K562 (cell line): ENCODE results near the gene CHST1. TPM values are rescaled to one million over a fixed set of nuclear protein-coding genes. Genes with fewer than 3 reads are reported as not detected.

ENCODE experiments used
- ATAC-seq: fragments of 200-7000 bp; cut with Tn5 transposase; 3 replicates; pipeline ENCODE4 v1.9.1; 2020; ENCODE audit warnings: moderate library complexity
- BruUV-seq: library from RNA; stranded (reverse); fragments of 400-500 nt; replicated peaks from 2 replicates; lab custom pipeline; 2021; lab: Mats Ljungman, UMichigan
- CTCF ChIA-PET: fragments of 300-600 bp; formaldehyde crosslinking; extraction: SDS; loops from one replicate; lab custom pipeline; 2021; ENCODE audit warnings: low intra/inter-chr PET ratio; lab: Yijun Ruan, JAX
- POLR2A ChIA-PET: fragments of 300-600, 350-650 bp; sonication (Branson Sonifier 250); formaldehyde crosslinking; extraction: SDS; loops from one replicate; lab custom pipeline; 2021; ENCODE audit warnings: antibody characterized with exemption, inconsistent platforms; lab: Yijun Ruan, JAX
- DNase-seq, 4 experiments: peaks; one replicate each; pipeline versions ENCODE4 v3.0.0 to v3.0.0-alpha.2; 2011 to 2018; ENCODE audit warnings: low spot score in 3 of 4, mixed read lengths in 3 of 4; ENCODE audit errors: extremely low read depth in 1 of 4
- FAIRE-seq: peaks from 2 replicates; lab custom pipeline; 2011; peaks lifted over from hg19 to GRCh38; lab: Jason Lieb, UNC
- H2AFZ ChIP-seq: 2 replicates; pipeline ENCODE4 v1.6.0; 2011; ENCODE audit warnings: low read depth, low read length, control low read depth, inconsistent platforms
- H3K27ac ChIP-seq: fragments of 200-600 bp; 3 replicates; pipeline ENCODE4 v1.8.0; 2011; ENCODE audit warnings: low read depth, mild to moderate bottlenecking, control low read depth, inconsistent platforms, low read length, moderate library complexity, mixed read lengths; ENCODE audit errors: extremely low read depth
- H3K27me3 ChIP-seq, 2 experiments: fragments of 300-600 bp in 1 of 2; 2 replicates in 1 of 2; 3 replicates in 1 of 2; pipeline versions ENCODE4 v1.6.0 to v1.8.0; 2011; ENCODE audit warnings: inconsistent platforms in 2 of 2, low read length in 2 of 2, mild to moderate bottlenecking in 1 of 2, mixed read lengths in 1 of 2, moderate library complexity in 1 of 2; ENCODE audit not compliant: control insufficient read depth in 2 of 2, insufficient read depth in 2 of 2
- H3K36me3 ChIP-seq: fragments of 300-600 bp; 3 replicates; pipeline ENCODE4 v1.8.0; 2011; ENCODE audit warnings: mild to moderate bottlenecking, low read length, inconsistent platforms; ENCODE audit not compliant: control insufficient read depth, insufficient read depth
- H3K4me1 ChIP-seq, 2 experiments: fragments of 200-600 bp in 1 of 2; replicated peaks in 1 of 2; 2 replicates in 1 of 2; 3 replicates in 1 of 2; pipeline versions ENCODE4 v1.5.1 to v1.8.0; 2011; ENCODE audit warnings: inconsistent platforms in 2 of 2, low read length in 2 of 2, mild to moderate bottlenecking in 1 of 2, mixed read lengths in 1 of 2, moderate library complexity in 1 of 2; ENCODE audit not compliant: control insufficient read depth in 2 of 2, insufficient read depth in 2 of 2
- H3K4me2 ChIP-seq: 2 replicates; pipeline ENCODE4 v1.6.1; 2011; ENCODE audit warnings: low read length, control low read depth, inconsistent platforms, mixed read lengths; ENCODE audit not compliant: insufficient read depth
- H3K4me3 ChIP-seq: fragments of 200-600 bp; sonication (generic), shearing (Covaris generic); 2 replicates; pipeline ENCODE4 v1.5.1; 2016; ENCODE audit warnings: control low read depth, inconsistent platforms
- H3K79me2 ChIP-seq: fragments of 200-600 bp; 3 replicates; pipeline ENCODE4 v1.8.0; 2011; ENCODE audit warnings: low read length, inconsistent platforms; ENCODE audit not compliant: control insufficient read depth, insufficient read depth
- H3K9ac ChIP-seq, 2 experiments: 2 replicates each; pipeline versions ENCODE4 v1.6.0 to v1.6.1; 2011; ENCODE audit warnings: low read depth in 2 of 2, low read length in 2 of 2, control low read depth in 1 of 2, inconsistent platforms in 1 of 2, mild to moderate bottlenecking in 1 of 2, mixed read lengths in 1 of 2; ENCODE audit not compliant: insufficient read depth in 1 of 2
- H3K9me1 ChIP-seq: one replicate; pipeline ENCODE4 v1.6.0; 2011; ENCODE audit warnings: inconsistent platforms, mild to moderate bottlenecking, low read length, moderate library complexity; ENCODE audit not compliant: control insufficient read depth, insufficient read depth
- H3K9me3 ChIP-seq: replicated peaks from 2 replicates; pipeline ENCODE4 v1.5.1; 2011; ENCODE audit warnings: low read depth, low read length, inconsistent platforms; ENCODE audit not compliant: control insufficient read depth, insufficient read depth
- H4K20me1 ChIP-seq: replicated peaks from 2 replicates; pipeline ENCODE4 v1.6.1; 2011; ENCODE audit warnings: low read length, inconsistent platforms, mixed read lengths; ENCODE audit not compliant: control insufficient read depth, insufficient read depth
- ARID1B ChIP-seq: fragments of 450-650 bp; IDR thresholded peaks from 2 replicates; pipeline ENCODE4 v1.6.1; 2016; ENCODE audit warnings: antibody characterized with exemption, mild to moderate bottlenecking, inconsistent platforms
- CHD2 ChIP-seq: IDR thresholded peaks from 2 replicates; pipeline ENCODE4 v1.6.1; 2011; ENCODE audit warnings: low read depth, low read length
- CREM ChIP-seq: IDR thresholded peaks from 2 replicates; pipeline ENCODE4 v1.6.1; 2014; ENCODE audit warnings: antibody characterized with exemption, low read depth
- ESRRB ChIP-seq: fragments of 250-450 bp; sonication (Bioruptor Pico); IDR thresholded peaks from 2 replicates; pipeline ENCODE4 v1.5.0; 2020; ENCODE audit warnings: mild to moderate bottlenecking, moderate library complexity, borderline replicate concordance
- GABPB1 ChIP-seq: sonication (generic); formaldehyde crosslinking; IDR thresholded peaks from 2 replicates; pipeline ENCODE4 v1.8.0; 2022; ENCODE audit warnings: mild to moderate bottlenecking, missing genetic modification reagents
- HDAC6 ChIP-seq: IDR thresholded peaks from 2 replicates; pipeline ENCODE4 v1.6.1; 2012; ENCODE audit warnings: low read depth, mild to moderate bottlenecking, control low read depth, inconsistent platforms, low read length, moderate library complexity
- HNRNPH1 ChIP-seq: fragments of 200-400 bp; formaldehyde crosslinking; optimal IDR thresholded peaks from 2 replicates; pipeline ENCODE3; 2017; ENCODE audit warnings: low read depth, mild to moderate bottlenecking, low read length, moderate library complexity
- MCM7 ChIP-seq, 2 experiments: fragments of 450-650 bp; IDR thresholded peaks; 2 replicates each; pipeline ENCODE4 v1.6.1; 2016 to 2018
- SMAD2 ChIP-seq: fragments of 150-350 bp; IDR thresholded peaks from 2 replicates; pipeline ENCODE4 v1.6.1; 2014; ENCODE audit warnings: low read depth, mild to moderate bottlenecking, low read length
- WGBS: fragments of 100-300 bp; shearing (Covaris generic); methylation state at CpG from one replicate; pipeline ENCODE4 v1.1.6; 2016; ENCODE audit warnings: low coverage, mixed read lengths; ENCODE audit not compliant: insufficient coverage; ENCODE audit errors: missing lambda C conversion rate; 5-methylcytosine and 5-hydroxymethylcytosine counted together
- in situ Hi-C: fragments of 300-500 bp; cut with MboI; formaldehyde crosslinking; loops from 4 replicates; pipeline ENCODE4 v1.15.0; 2018; ENCODE audit warnings: inconsistent platforms, mixed read lengths
- intact Hi-C: fragments of 100-400 bp; cut with micrococcal nuclease; formaldehyde crosslinking; loops from 2 replicates; pipeline ENCODE4 v1.14.2; 2022
- polyA plus RNA-seq, 8 experiments: library from polyadenylated mRNA; depleted of rRNA in 4 of 8; stranded (reverse) in 5 of 8; unstranded in 3 of 8; fragments of >200 nt; fragmentation: Nextera tagmentation in 2 of 8; fragmentation: Illumina TruSeq in 1 of 8; extraction: Ambion mirVana in 2 of 8; extraction: Trizol in 1 of 8; gene quantifications; 2 replicates each; pipeline versions ENCODE4 v1.2.1 to v1.2.3, GENCODE V29; 2011 to 2014; ENCODE audit warnings: inconsistent platforms in 1 of 8, missing spikeins in 1 of 8
- total RNA-seq, 7 experiments: library from RNA; depleted of rRNA in 6 of 7; stranded (reverse); fragments of >200 nt in 6 of 7; fragmentation: Illumina TruSeq in 2 of 7; extraction: Trizol in 2 of 7; gene quantifications; 2 replicates each; pipeline versions ENCODE4 v1.2.1 to v1.2.3, GENCODE V29; 2011 to 2021; ENCODE audit warnings: low replicate concordance in 1 of 7
- TF ChIP-seq, protein P1 (sequence below): fragments of 250-450 bp; sonication (Bioruptor Pico); IDR thresholded peaks from 2 replicates; pipeline ENCODE4 v1.5.0; 2021; ENCODE audit warnings: mild to moderate bottlenecking, moderate library complexity
- TF ChIP-seq, protein P2 (sequence below): fragments of 450-650 bp; conservative IDR thresholded peaks from 2 replicates; pipeline ENCODE4 v1.6.1; 2016; ENCODE audit warnings: missing genetic modification characterization, low read depth, mild to moderate bottlenecking, control low read depth, missing compliant biosample characterization

The CHST1 gene
- total and polyA plus RNA-seq, 9 of the 15 experiments (the other 6 are each of a cell fraction or from before 2014, with no cell fraction given), result 0.04 to 0.32 (median 0.18) TPM; not detected in 4

DNA sequence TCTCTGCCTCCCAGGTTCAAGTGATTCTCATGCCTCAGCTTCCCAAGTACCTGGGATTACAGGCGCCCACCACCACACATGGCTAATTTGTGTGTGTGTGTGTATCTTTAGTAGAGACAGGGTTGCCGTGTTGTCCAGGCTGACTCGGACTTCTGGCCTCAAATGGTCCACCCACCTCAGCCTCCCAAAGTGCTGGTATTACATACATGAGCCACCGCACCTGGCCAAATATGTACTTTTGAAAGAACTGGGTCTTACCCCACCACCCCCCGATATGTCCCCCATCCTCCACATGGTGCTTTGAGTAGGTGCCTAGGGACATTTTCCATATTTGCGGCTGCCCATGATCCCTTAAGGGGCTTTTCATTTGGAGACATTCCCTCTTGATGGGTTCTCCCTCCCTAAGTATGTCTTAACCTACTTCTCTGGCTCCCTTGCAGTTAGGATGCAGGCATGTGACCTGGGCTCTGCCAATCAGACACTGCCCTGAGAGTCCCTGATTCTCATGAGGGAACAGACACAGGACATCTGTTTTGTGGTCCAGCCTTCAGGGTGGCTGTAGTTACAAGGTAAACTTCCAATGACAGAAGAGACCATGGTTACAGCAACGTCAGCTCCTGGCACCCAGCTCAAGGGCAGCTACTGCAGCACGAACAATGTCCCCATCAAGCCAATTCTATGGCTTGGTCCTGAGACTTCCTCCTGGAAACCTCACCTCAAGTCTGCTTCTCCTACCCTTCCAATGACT is 48.4 kb downstream of the CHST1 start:
- no TSS peak for BruUV-seq
- no peak overlapping the region for H3K9ac ChIP-seq
- H3K4me3 ChIP-seq, result no peak overlapping the region

DNA sequence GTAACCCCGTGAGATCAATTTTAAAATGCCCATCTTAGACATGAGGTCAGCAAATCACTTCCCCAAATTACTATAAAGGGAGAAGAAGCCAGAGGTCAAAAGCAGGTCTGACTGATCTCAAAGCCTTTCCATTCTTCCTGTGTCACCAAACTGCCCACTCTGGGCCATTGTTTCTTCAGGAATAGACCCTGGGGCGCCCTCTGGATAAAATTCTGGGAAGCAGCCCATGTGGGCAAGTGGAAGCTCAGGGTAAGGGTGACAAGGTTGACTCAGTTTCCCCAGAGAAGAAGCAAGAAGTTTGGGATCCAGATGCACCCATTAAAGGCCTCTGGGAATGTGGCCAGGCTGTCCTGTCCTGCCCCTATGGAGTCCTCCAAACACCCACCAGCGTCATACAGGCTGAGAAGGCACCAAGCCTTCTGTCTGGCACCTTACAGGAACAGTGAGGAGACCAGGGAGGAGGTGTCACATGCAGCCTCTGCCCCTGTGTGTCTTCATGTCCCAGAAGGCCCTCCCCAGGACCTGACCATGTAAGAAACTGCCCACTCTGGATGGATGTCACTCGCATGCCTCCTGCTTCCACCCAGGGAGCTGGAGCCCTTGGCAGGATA is 50.1 kb downstream of the CHST1 start:
- 0% methylated on average over 4 of the region's 4 CpGs for WGBS
- FAIRE-seq (no peak), DNase-seq (no peak), ATAC-seq (no peak)
- CTCF ChIA-PET, result no interaction called here
- POLR2A ChIA-PET, result no interaction called here
- H3K79me2 ChIP-seq, result no peaks in the 10 kb centered on the region
- H3K4me2 ChIP-seq, result no peak overlapping the region
- H3K9me3 ChIP-seq, result no peaks in the 10 kb centered on the region
- H3K9ac ChIP-seq, result no peak overlapping the region
- no peaks in the 10 kb centered on the region for H3K4me1 ChIP-seq
- H3K4me3 ChIP-seq, result no peak overlapping the region
- no peaks in the 10 kb centered on the region for H3K9me1 ChIP-seq
- in situ Hi-C loops, result no loop called here
- no peaks in the 10 kb centered on the region for H3K36me3 ChIP-seq
- no peak overlapping the region for H2AFZ ChIP-seq
- H3K27me3 ChIP-seq, result no peaks in the 10 kb centered on the region; a peak in 1 of 5 replicates
- H3K27ac ChIP-seq, result no peak overlapping the region
- intact Hi-C loops, result no loop called here
- BruUV-seq, result no TSS peak
- no peaks in the 10 kb centered on the region for H4K20me1 ChIP-seq
- TF ChIP-seq SMAD2 (no peak), CREM (no peak), MCM7 (IDR thresholded peaks at IDR 0.05) (no peak)
- TF ChIP-seq, protein P1, sequence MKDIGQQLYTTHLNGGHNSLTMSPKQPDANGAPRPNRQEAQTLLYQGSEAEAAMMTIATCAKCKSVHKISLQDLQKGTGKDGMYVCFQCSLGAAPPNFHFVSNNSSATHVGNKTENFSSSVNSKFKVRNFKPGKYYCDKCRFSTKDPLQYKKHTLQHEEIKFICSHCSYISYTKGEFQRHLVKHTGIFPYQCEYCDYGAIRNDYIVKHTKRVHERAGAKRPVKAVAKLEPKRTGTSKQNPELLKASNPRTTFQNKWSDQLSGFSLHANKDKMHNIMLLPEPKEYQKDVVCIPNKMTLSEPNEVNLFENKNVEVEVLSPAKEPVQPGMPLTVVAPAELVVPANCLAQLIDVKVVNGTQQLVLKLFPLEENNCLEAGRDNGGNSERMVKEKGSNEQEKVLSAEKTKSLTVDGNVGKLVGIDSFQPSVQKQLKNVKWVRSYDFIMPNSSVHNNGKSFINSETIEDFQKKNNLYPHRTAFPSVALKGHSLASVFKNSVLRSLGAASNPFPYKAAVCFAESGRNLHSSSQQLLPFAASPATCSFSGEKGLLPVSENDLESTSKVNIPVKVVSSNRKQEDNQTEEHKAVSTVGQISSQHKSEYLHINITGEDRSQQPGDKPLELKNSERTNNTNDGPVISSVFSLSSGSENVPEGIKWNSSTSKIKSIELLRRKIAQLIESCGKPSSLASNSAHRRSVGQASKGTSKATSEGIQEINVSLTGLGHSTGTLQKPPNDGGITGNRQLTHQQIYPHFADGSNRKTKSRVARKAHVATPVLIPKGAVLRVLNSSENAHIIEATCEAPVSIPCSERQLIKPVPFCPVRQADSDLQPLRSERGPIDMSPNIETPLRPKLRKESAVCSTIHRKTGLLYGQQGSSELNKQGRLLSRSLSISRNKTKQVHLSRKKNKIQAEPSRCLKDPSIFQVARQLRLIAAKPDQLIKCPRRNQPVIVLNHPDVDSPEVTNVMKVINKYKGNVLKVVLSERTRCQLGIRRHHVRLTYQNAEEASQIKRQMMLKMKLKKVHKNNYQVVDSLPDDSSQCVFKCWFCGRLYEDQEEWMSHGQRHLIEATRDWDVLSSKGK (CRISPR knock-in tag), result no peak
- TF ChIP-seq, protein P2, sequence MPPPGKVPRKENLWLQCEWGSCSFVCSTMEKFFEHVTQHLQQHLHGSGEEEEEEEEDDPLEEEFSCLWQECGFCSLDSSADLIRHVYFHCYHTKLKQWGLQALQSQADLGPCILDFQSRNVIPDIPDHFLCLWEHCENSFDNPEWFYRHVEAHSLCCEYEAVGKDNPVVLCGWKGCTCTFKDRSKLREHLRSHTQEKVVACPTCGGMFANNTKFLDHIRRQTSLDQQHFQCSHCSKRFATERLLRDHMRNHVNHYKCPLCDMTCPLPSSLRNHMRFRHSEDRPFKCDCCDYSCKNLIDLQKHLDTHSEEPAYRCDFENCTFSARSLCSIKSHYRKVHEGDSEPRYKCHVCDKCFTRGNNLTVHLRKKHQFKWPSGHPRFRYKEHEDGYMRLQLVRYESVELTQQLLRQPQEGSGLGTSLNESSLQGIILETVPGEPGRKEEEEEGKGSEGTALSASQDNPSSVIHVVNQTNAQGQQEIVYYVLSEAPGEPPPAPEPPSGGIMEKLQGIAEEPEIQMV (tag), result no peak

More for the DNA sequence above, 48.4 kb downstream of the CHST1 start:
- Histone ChIP-seq H3K9me3 (no peaks in the 10 kb centered on the region), H3K9me1 (no peaks in the 10 kb centered on the region), H3K79me2 (no peaks in the 10 kb centered on the region), H3K27ac (no peak overlapping the region), H2AFZ (no peak overlapping the region), H3K4me1 (no peaks in the 10 kb centered on the region), H3K36me3 (no peaks in the 10 kb centered on the region), H3K27me3 (no peaks in the 10 kb centered on the region; a peak in 1 of 5 replicates), H4K20me1 (no peaks in the 10 kb centered on the region), H3K4me2 (no peak overlapping the region)
- no peak for DNase-seq
- in situ Hi-C loops, result no loop called here
- 0% methylated on average over 8 of the region's 8 CpGs for WGBS
- intact Hi-C loops, result no loop called here
- CTCF ChIA-PET, result no interaction called here
- TF ChIP-seq GABPB1 (CRISPR knock-in tag), result no peak
- TF ChIP-seq HNRNPH1, result no peak
- TF ChIP-seq CHD2, result no peak
- no peak for TF ChIP-seq ARID1B
- TF ChIP-seq ESRRB (CRISPR knock-in tag), result no peak
- TF ChIP-seq HDAC6, result no peak
- no peak for ATAC-seq
- POLR2A ChIA-PET, result no interaction called here
- FAIRE-seq, result no peak
